GM13977 (cell line): Measurements from ENCODE around the gene HIPK3.

ENCODE experiments used
- DNase-seq: peaks from one replicate; pipeline ENCODE4 v3.0.0; 2012; ENCODE audit warnings: low spot score
- CTCF ChIP-seq: IDR thresholded peaks from 2 replicates; pipeline ENCODE4 v1.5.1; 2012; ENCODE audit warnings: mild to moderate bottlenecking, control low read depth; ENCODE audit not compliant: insufficient read depth; ENCODE audit errors: extremely low read depth, missing control alignments
- in situ Hi-C: fragments of 300-500 bp; cut with MboI; formaldehyde crosslinking; loops from one replicate; pipeline ENCODE4 v1.12.0; 2022; ENCODE audit warnings: low sequenced_read_pairs, low pct_unique_long_range_greater_than_20kb, mixed read lengths, inconsistent platforms; ENCODE audit not compliant: unreplicated experiment

The HIPK3 gene

DNA sequence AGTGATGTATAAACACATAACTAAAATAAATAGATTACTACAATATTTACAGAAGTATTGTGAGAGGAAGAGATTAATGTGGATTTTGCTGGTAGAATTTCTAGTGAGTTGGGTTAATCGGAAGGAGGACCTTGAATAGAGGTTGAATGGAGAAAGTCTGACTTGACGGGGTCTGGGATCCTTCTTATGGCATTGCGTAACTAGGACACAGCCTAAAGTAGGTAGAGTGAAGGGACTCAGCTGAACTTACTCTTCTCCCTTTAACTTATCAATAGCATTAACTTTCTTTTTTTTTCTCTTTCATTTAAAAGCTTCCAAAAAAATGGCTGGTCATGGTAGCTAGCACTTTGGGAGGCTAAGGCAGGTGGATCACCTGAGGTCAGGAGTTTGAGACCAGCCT is 139.2 kb downstream of the HIPK3 start:
- in situ Hi-C loops: no loop called here
- no peak for TF ChIP-seq CTCF
- DNase-seq: no peak

- no peak for DNase-seq
- in situ Hi-C loops: no loop called here
- TF ChIP-seq CTCF: no peak
Measured at GRCh38 chr11:33399421-33399820, 142.2 kb downstream of the HIPK3 start.

GRCh38 chr11:33402066-33402465 is 144.9 kb downstream of the HIPK3 start:
- in situ Hi-C loops: no loop called here
- no peak for TF ChIP-seq CTCF
- DNase-seq: no peak

DNA sequence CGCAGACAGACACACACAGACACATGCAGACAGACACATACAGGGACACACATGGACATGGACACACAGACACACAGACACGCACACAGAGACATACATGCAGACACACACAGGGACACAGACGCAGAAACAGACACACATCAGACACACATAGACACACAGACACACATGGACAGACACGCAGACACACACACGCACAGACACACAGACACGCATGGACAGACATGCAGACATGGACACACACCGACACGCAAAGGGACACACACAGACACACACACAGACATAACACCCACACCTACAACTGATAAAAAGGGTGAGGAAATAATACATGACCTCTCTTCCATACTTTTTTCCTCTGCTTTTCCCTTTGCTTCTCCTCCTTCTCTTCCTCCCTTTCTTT is 146.2 kb downstream of the HIPK3 start:
- DNase-seq: no peak
- in situ Hi-C loops: no loop called here
- no peak for TF ChIP-seq CTCF

DNA sequence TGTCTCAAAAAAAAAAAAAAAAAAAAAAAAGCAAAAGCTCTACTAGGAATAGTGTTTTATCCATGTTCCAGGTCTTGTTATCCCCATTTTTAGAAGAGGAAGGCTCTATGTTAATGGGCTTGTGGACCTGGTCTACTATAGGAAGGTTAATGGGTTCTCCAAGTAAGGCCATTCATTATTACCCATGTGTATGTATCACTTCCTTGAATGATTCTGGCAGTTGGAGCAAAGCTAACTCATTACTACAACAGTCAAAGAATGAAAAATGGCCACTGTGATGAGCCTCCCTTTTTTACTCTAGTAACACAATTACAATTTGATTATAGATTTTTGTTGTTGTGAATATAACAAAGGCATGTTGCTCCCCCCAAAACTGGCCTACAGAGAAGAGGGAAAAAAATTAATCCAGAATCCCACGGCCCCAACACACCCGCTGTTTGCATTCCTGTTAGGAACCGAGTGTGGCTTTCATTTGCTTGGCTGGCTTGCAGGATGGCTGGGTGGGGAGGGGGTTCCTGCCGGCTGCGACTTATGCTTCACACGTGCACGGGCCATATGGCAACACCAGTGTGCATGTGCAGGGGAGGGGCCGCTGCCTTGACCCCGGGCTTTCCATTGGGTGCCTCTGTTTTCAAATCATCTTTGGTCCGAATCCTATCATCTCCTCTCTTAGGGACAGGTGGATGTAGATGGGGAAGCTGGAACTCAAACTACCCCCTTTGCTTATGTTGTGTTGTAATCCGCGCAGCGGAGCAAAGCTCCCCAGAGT is 148.8 kb downstream of the HIPK3 start:
- TF ChIP-seq CTCF: no peak
- in situ Hi-C loops: no loop called here
- DNase-seq: no peak
